NOMO-1 treated with dmso at 0.1 percent for 144 hours (cell line): ENCODE data around the gene TGIF1.
"Not testable (repeated sequence)": the region's sequence is repeated elsewhere in the genome, so short reads cannot be mapped to it uniquely, and the experiment has no call there.

Source experiments
- DNase-seq: peaks from one replicate; lab custom pipeline; 2025; ENCODE audit not compliant: unreplicated experiment; lab: John Stamatoyannopoulos, UW

TGIF1 gene

DNA sequence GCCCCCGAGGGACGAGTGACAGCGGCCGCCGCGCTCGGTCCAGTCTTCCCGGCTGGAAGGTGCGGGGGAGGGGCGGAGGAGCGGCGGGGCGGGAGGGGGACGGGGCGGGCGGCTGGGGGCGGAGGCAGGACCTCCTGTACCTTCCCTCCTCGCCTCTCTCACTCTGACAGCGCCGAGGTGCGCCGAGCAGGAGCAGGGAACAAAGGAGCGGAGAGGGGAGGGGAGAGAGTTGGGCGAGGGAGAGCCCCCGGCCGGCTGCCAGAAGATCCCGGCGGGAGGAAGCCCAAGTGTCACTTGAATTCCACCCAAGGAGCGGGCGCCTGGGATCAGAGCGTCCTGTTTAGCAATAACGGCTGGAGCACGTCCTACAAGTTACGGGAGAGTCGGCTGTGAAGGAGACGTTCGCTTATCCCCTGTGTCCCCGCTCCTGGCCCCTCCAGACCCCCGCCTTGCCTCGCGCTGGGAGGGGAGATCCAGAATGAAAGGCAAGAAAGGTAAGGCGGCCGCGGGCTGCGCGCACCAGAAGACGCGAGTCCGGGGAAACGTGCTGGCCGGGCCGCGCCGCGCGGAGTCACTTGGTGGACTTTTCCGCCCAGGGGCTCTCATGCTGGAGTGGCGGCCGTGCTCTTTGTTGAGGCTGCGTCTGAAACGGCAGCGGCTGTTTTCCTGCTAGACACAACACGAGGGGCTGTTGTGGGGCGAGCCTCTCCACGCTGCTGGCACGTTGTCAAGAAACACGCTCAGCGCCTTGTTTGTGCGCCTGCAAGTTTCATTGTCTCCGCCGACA is at the start of gene TGIF1:
TSS of gene TGIF1 (plus strand) at position 161 of the 787 bp plus-strand sequence. CDS start at position 479, 318 bp downstream.
- no peak for DNase-seq

- no peak for DNase-seq
Measured at GRCh38 chr18:3400567-3401296, 49.2 kb upstream of the TGIF1 start.

DNA sequence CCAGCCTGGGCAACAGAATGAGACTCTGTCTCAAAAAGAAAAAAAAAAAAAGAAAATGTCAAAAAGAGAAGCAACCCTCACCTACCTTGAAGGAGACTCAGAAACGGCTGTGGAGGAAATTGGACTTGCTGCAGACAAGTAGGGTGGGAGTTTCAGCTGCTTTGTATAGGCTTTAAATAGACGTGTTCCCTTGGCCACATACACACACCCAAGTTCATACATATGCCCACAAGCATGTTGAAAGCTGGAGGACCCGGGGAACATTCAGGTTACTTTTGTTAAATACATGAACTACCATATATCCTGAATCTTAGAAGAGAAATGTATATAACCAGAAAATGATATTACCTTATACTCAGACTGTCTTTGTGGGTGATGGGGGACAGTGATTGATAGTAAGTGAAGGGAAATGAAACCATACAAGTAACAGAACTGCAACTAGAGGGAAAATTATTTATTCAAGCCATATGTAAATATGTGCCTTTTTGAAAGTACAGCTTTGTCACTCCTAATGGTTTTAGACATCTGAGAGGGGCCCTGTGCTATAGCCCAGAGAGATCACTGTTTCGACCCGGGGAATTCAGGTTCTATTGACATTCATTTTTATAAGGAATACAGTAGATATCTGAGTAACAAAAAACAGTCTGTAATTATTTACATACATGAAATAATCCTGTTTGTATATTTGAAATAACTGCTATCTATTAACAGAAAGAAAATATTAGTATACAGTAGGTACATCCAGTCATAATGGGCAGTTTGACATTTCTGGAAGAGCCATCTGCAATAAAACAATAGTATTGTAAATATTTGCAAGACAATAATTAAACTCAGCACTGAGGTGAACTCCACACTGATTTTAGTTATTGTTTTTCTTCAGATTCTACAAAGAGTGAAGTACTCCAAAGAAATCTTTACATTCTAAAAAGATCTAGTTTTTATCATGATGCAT is 48.0 kb upstream of the TGIF1 start:
- DNase-seq = no peak

DNA sequence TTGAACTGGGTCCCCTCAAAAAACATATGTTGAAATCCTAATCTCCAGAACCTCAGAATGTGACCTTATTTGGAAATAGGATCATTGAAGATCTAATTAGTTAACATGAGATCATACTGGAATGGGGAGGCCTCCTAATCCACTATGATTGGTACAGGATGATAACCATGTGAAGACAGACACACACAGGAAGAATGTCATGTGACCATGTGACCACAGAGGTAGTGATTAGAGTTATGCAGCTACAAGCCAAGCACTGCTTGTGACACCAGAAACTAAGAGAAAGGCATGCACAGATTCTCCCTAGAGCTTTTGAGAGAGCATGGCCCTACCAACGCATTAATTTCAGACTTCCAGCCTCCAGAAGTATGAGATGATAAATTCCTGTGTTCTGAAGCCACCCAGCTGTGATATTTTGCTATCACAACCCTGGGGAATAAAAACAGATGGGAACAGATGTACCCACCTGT is 47.0 kb upstream of the TGIF1 start:
- no peak for DNase-seq

- DNase-seq = peak; percentile 28
Measured at GRCh38 chr18:3405713-3406112, 44.3 kb upstream of the TGIF1 start.

DNA sequence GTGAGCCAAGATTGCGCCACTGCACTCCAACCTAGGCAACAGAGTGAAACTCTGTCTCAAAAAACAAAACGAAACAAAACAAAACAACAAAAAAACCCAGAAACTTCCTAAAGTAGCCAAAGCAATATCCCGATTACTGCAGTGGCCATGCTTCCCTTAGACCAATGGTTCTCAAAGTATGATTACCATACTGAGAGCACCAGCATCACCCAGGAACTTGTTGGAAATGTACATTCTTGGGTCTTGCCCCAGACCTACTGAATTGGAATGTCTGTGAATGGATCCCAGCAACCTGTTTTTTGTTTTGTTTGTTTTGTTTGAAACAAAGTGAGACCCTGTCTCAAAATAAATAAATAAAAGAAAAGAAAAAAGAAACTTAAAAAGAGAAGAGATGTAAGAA is 41.9 kb upstream of the TGIF1 start:
- DNase-seq = no peak

- DNase-seq = no peak
Measured at GRCh38 chr18:3409811-3410210, 40.2 kb upstream of the TGIF1 start.

DNA sequence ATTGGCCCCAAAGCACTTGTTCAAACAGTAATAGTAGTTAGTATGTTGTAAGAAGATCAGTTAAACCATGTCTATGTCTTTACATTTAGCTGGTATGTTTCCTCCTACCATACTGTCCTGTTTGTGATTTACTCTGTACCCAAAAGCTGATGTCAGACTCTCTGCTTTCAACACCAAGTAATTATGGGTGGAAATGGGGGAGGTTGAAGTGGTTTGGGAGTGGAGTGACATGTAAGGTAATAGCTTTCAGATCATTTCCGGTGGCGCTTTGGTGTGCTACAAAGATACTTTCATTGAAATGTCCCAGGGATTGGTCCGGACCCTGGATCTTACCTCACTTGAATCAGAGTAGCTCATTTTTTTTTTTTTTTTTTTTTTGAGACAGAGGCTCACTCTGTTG is 39.7 kb upstream of the TGIF1 start:
- no peak for DNase-seq

DNA sequence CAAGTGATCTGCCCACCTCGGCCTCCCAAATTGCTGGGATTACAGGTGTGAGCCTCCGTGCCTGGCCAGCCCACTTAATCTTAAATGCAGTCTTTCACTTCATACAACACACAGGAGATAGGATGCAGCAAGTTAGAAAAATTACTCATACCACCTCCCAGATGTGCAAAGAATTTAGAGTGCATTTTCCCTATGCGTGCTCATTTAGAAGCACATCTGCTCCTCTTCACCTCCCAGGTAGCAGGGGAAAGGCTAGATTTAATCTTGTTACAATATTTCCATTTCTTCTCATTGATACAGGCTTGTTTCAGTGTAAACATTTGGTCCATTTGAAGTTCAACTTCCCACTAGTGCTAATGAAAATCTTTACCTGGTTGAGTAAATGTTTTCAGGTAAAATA is 39.1 kb upstream of the TGIF1 start:
- not testable (repeated sequence) for DNase-seq

DNA sequence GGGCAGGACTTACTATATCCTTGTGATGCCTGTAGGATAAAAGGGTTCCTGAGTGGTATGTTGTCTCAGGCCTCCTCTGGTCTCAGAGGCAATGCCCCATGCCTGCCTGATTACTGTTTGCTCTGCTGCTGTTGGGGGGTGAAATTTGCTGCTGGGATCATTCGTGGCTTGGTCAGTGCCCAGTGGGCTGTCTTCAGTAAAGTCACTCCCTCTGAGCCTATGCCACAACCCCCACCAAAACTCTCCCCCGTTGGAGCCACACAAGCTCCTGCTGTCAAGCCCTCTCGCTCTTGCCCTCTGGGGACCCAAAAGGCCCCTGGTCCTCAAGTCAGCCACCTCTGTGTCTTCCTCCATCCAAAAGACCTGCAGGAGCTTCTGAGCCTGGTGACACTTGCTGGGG is 38.6 kb upstream of the TGIF1 start:
- no peak for DNase-seq

- no peak for DNase-seq
Measured at GRCh38 chr18:3411854-3412268, 38.1 kb upstream of the TGIF1 start.

- DNase-seq = not testable (repeated sequence)
Measured at GRCh38 chr18:3412528-3412927, 37.4 kb upstream of the TGIF1 start.

DNA sequence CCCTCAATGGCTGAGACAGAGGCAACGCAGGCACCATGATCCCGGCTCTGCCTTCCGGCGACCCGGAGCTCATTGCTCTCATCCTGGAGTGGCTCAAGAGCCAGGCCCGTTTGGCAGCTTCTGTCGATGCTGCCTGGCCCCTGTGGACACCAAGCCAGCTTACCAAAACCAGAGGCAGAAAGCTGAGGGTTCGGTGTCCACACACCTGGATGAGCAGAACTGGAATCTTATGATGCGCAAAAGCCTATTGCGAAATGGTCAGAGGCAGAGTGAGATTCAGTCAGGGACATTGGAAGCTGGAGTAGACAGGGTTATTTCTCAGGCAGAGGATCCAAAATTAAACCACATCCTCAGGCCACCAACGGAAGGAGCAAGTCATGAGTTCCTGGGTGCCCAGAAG is 34.9 kb upstream of the TGIF1 start:
- DNase-seq = no peak

DNA sequence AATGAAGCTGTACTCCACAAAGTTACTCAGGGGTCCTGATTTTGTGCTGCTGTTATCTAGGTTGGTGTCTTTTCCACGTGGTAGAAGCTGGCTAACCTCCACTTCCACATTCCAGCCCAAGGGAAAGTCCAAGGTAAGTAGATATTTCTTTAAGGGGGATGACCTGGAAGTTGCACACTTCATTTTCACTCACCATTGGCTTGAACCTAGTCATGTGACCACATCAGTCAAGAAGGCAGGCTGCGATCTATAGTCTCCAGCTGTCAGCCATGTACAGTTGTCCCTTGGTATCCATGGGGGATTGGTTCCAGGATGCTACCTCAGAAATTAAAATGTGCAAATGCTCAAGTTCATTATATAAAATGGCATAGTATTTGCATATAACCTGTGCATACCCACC is 31.9 kb upstream of the TGIF1 start:
- DNase-seq = no peak

DNA sequence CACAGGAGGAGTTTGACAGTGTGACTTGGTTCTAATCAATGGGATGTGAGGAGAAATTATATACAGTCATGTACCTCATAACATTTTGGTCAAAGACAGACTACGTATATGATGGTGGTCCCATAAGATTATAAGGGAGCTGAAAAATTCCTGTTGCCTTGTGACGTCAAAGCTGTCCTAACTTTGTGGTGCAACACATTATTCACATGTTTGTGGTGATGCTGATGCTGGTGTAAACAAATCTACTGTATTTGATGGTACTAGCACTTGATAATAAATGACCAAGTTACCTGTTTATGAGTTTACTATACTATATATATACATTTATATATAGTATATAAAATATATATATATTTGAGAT is 29.1 kb upstream of the TGIF1 start:
- DNase-seq = no peak

DNA sequence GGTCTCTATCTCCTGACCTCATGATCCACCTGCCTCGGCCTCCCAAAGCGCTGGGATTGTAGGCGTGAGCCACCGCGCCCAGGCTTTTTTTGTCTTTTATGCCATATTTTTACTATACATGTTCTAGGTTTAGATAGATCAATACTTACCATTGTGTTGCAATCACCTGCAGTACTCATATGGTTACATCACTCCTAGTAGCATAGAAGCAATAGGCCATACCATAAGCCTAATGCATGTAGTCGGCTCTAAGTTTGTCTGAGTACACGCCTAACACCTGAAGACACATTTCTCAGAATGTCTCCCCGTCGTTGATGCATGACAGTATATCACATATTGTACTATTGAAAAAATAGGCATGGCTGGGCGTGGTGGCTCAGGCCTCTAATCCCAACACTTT is 27.1 kb upstream of the TGIF1 start:
- DNase-seq = no peak

DNA sequence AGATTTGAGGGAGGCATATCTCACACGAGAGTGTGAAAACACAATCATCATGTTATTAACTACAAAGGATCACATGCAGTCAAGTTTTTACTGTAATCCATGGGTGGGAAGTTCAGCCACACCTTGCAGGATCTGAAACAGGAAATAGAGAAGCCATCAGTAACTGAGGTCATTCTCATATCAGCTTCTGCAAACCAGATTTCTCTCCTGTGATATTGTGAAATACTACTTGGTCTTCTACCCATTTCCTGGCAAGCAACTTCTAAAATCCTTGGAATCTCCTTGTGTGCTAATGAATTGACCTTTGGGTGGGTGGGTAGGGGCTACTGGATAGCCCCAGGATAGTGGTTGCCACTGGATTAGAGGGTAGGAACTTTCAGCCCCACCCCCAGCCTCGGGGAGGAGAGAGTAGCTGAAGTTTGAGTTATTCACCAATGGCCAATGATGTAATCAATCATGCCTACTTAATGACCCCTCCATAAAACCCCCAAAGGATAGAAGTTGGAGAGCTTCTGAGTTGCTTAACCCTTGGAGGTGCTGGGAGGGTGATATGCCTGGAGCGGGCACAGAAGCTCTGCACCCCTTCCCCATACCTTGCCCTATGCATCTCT is 25.6 kb upstream of the TGIF1 start:
- DNase-seq = no peak

- DNase-seq = no peak
Measured at GRCh38 chr18:3425030-3425429, 24.9 kb upstream of the TGIF1 start.

DNA sequence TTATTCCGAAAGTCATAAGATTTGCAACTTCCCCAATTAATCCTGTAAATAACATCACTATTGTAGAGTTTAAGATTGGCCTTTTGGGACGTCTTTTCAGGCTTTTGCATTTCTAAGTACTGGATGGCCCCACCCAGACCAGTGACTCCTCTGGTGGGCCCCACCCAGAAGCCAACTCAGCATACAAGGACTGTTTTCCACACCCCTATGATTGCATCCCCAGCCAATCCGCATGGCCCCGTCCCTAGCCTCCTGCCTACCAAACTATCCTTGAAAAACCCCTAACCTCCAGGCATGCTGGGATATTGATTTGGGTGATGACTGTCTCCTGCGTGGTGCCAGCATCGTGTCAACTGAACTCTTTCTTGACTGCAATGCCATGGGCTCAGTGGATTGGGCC is 24.5 kb upstream of the TGIF1 start:
- no peak for DNase-seq

GRCh38 chr18:3426074-3426473 is 23.9 kb upstream of the TGIF1 start:
- DNase-seq = no peak

DNA sequence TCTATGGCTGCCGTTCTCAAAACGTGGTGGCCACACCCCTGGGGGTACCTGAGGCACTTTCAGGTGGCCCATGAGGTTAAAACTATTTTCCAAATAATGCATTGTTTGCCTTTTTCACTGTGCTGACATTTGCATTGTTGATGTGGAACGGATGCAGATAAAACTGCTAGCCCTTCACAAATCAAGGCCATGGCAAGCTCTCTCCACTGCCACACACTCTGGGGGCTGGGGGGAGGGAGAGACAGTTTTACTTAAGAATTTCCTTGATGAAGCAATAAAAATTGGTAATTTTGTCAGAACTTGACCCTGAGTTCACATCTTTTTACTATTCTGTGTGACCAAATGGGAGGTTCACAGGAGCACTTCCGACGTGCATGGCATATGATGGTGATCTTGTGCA is 22.0 kb upstream of the TGIF1 start:
- DNase-seq = no peak
